Naive thymus-derived CD4-positive, alpha-beta T cell (primary cell): ENCODE measurements around the gene GET4. TPM values are rescaled to one million over a fixed set of nuclear protein-coding genes. Genes with fewer than 3 reads are reported as not detected.

Experiments
- ATAC-seq: fragments of 150-1000 bp; cut with Tn5 transposase; 2 replicates; pipeline ENCODE4 v1.10.0; 2021; ENCODE audit warnings: mild to moderate bottlenecking, moderate library complexity
- CTCF ChIA-PET: fragments of 350-600 bp; sonication (Branson Sonifier 250); formaldehyde crosslinking; loops from one replicate; lab custom pipeline; 2021; ENCODE audit warnings: antibody characterized with exemption; lab: Charles Lee
- POLR2A ChIA-PET: fragments of 350-600 bp; sonication (Branson Sonifier 250); formaldehyde crosslinking; loops from one replicate; lab custom pipeline; 2021; ENCODE audit warnings: antibody characterized with exemption, inconsistent platforms; lab: Charles Lee
- DNase-seq, 9 donors: peaks; one replicate each; pipeline versions ENCODE4 v3.0.0 to v3.0.0-alpha.2; 2020 to 2022; ENCODE audit warnings: mixed read lengths in 1 of 9
- H3K27ac ChIP-seq: one replicate; pipeline ENCODE4 v1.7.0; 2013; ENCODE audit warnings: mild to moderate bottlenecking, low read depth, low read length, moderate library complexity
- H3K27me3 ChIP-seq, 2 donors: one replicate each; pipeline ENCODE4 v1.7.0; 2013; ENCODE audit warnings: low read length in 2 of 2, mild to moderate bottlenecking in 2 of 2, moderate library complexity in 2 of 2; ENCODE audit not compliant: control insufficient read depth in 2 of 2, insufficient read depth in 2 of 2
- H3K36me3 ChIP-seq, 3 experiments: 1 replicate in 2 of 3; 2 replicates in 1 of 3; pipeline ENCODE4 v1.7.0; 2013; ENCODE audit warnings: low read length in 3 of 3, mild to moderate bottlenecking in 3 of 3, moderate library complexity in 1 of 3; ENCODE audit not compliant: insufficient read depth in 3 of 3, control insufficient read depth in 2 of 3
- H3K4me1 ChIP-seq, 2 donors: one replicate each; pipeline ENCODE4 v1.7.0; 2013; ENCODE audit warnings: low read length in 2 of 2, mild to moderate bottlenecking in 2 of 2, moderate library complexity in 1 of 2; ENCODE audit not compliant: control insufficient read depth in 2 of 2, insufficient read depth in 2 of 2
- H3K4me3 ChIP-seq: 2 replicates; pipeline ENCODE4 v1.7.0; 2013; ENCODE audit warnings: mild to moderate bottlenecking, low read length
- H3K9me3 ChIP-seq, 3 experiments: 1 replicate in 2 of 3; 2 replicates in 1 of 3; pipeline ENCODE4 v1.7.0; 2013; ENCODE audit warnings: low read length in 3 of 3; ENCODE audit not compliant: control insufficient read depth in 2 of 3
- H3K27ac Mint-ChIP-seq, 9 donors: one replicate each; pipeline ENCODE4 v1.8.0; 2020 to 2022; ENCODE audit warnings: mixed read lengths in 9 of 9, mild to moderate bottlenecking in 8 of 9, moderate library complexity in 5 of 9, inconsistent platforms in 2 of 9
- H3K27me3 Mint-ChIP-seq, 5 donors: one replicate each; pipeline ENCODE4 v1.8.0; 2021 to 2022; ENCODE audit warnings: mixed read lengths in 5 of 5, mild to moderate bottlenecking in 1 of 5
- H3K36me3 Mint-ChIP-seq, 5 donors: one replicate each; pipeline ENCODE4 v1.8.0; 2020 to 2022; ENCODE audit warnings: mixed read lengths in 5 of 5, mild to moderate bottlenecking in 3 of 5, inconsistent platforms in 1 of 5
- H3K4me1 Mint-ChIP-seq, 7 donors: one replicate each; pipeline ENCODE4 v1.8.0; 2020 to 2022; ENCODE audit warnings: mixed read lengths in 7 of 7, mild to moderate bottlenecking in 3 of 7, inconsistent platforms in 1 of 7
- H3K4me3 Mint-ChIP-seq, 10 donors: one replicate each; pipeline ENCODE4 v1.8.0; 2020 to 2022; ENCODE audit warnings: mild to moderate bottlenecking in 10 of 10, mixed read lengths in 10 of 10, moderate library complexity in 6 of 10, inconsistent platforms in 2 of 10
- H3K9me3 Mint-ChIP-seq, 11 donors: one replicate each; pipeline ENCODE4 v1.8.0; 2020 to 2022; ENCODE audit warnings: mixed read lengths in 11 of 11, mild to moderate bottlenecking in 4 of 11, inconsistent platforms in 1 of 11, moderate library complexity in 1 of 11
- intact Hi-C, 2 donors: fragments of 100-400 bp; cut with micrococcal nuclease; formaldehyde crosslinking; loops; one replicate each; pipeline ENCODE4 v1.15.1; 2023
- polyA plus RNA-seq, 2 donors: library from polyadenylated mRNA; unstranded; fragments of 300-500 nt; fragmentation: Illumina TruSeq; gene quantifications; one replicate each; pipeline ENCODE4 v1.2.3, GENCODE V29; 2021
- total RNA-seq, 6 experiments: library from RNA in 5 of 6; stranded (reverse) in 5 of 6; gene quantifications; 1 replicate in 5 of 6; 2 replicates in 1 of 6; pipeline ENCODE4 v1.2.3 and lab custom pipeline; 2021 to 2026

The GET4 gene
- total and polyA plus RNA-seq, 7 experiments from 2014 or later = 20.5 to 82.1 (median 51.8) TPM

GRCh38 chr7:910931-911431, 34.6 kb downstream of the GET4 start:
- Histone ChIP-seq H3K4me3 (no peak overlapping the region), H3K27ac (no peak overlapping the region), H3K27me3 (no peaks in the 10 kb centered on the region), H3K4me1 (peaks cover 0 to 11% of the 10 kb centered on the region in 2 donors), H3K9me3 (no peaks in the 10 kb centered on the region), H3K36me3 (no peaks in the 10 kb centered on the region)
- DNase-seq (no peak), ATAC-seq (no peak)
- ChIA-PET POLR2A (interaction anchor here (0.8 to 1.9 kb wide), 4 partner anchors 12 to 94 kb away, joined by 4 to 27 read pairs (median 7); partner anchors contain the start of gene COX19), CTCF (interaction anchor here (2.1 to 2.3 kb wide), 2 partner anchors 12 to 82 kb away, joined by 10 to 13 read pairs; no protein-coding TSS in a partner anchor)
- H3K27ac Mint-ChIP-seq = no peak overlapping the region
- peaks cover 0 to 12% (median 10%) of the 10 kb centered on the region in 7 donors for H3K4me1 Mint-ChIP-seq
- H3K9me3 Mint-ChIP-seq = peaks cover 0 to 2% (median 0%) of the 10 kb centered on the region in 11 donors
- H3K36me3 Mint-ChIP-seq = no peaks in the 10 kb centered on the region
- intact Hi-C loops = loop anchor here in 1 of 2 donors (1.0 kb wide), 1 partner anchor 12 kb away; no protein-coding TSS in a partner anchor
- H3K27me3 Mint-ChIP-seq = no peaks in the 10 kb centered on the region
- H3K4me3 Mint-ChIP-seq = peak overlapping the region in 1 of 10 donors; percentile 56

DNA sequence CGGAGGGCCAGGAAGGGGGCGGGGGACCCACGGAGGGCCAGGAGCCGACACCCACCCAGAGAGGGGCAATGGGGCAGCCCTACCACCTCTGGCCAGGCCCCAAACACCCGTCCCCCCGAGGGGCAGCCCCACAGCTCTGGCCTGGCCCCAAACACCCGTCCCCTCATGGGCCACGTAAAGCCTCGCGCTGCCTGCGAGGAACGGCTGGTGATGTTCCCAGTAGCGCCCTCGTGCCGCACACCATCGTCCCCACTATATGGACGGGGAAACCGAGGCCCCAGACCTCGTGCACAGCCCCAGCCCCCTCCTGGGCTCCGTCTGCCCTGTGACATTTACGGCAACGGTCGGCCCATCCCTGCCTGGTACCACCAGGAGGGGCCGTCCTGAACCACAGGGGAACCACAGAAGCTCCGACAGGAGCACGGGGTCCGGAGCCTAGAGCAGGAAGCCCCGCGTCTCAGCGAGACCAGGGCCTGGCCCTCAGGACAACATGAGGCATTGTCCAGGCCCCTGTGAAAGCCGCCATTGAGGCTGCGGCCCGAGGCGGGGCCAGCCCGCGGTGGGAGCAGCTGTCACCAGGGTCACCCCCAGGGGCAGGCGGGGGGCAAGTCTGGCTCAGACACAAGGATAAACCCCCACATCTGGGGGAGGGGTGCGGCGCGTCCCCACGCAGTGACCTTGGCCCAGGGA, 35.6 kb downstream of the GET4 start:
- peaks cover 0 to 2% (median 0%) of the 10 kb centered on the region in 11 donors for H3K9me3 Mint-ChIP-seq
- no peaks in the 10 kb centered on the region for H3K36me3 ChIP-seq
- H3K36me3 Mint-ChIP-seq = no peaks in the 10 kb centered on the region
- H3K27ac ChIP-seq = no peak overlapping the region
- intact Hi-C loops = no loop called here
- H3K9me3 ChIP-seq = no peaks in the 10 kb centered on the region
- no peak for DNase-seq
- POLR2A ChIA-PET = interaction anchor here (0.6 kb wide), 1 partner anchor 286 kb away, joined by 3 read pairs; no protein-coding TSS in a partner anchor
- H3K4me1 ChIP-seq = peaks cover 0 to 11% of the 10 kb centered on the region in 2 donors
- no peak overlapping the region for H3K27ac Mint-ChIP-seq
- H3K4me3 Mint-ChIP-seq = no peak overlapping the region
- no peaks in the 10 kb centered on the region for H3K27me3 ChIP-seq
- CTCF ChIA-PET = no interaction called here
- no peak overlapping the region for H3K4me3 ChIP-seq
- ATAC-seq = no peak
- H3K27me3 Mint-ChIP-seq = no peaks in the 10 kb centered on the region
- H3K4me1 Mint-ChIP-seq = peaks cover 0 to 15% (median 11%) of the 10 kb centered on the region in 7 donors

DNA sequence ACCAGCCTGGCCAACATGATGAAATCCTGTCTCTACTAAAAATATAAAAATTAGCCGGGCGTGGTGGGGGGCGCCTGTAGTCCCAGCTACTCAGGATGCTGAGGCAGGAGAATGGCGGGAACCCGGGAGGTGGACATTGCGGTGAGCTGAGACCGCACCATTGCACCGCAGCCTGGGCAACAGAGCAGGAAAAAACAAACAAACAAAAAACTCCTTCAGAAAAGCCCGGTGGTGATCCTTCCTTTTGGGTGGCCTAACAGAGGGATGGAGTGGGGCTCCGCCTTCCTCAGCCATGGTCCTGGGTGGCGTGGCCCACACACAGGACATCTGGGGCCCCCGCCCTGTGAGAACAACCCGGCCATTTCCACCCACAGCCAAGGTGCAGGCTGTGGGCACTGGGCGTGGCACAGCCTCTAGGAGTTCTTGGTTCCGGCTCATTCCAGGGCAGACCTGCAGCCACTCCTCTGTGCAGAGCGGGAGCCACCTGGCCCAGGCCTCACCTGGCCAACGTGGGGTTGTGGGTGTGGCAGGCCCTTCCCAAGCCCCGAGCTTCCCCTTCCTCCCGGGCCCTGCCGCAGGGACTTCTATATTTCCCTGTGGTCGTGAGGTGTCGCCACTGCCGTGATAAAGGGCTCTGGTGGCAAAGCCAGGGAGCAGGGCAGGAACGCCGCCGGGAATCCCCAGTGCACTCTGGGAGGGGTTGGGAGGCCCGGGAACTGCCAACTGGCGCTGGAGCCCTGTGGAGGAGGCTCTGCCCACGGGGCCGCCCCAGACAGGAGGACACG, 37.6 kb downstream of the GET4 start:
- Histone ChIP-seq H3K4me3 (no peak overlapping the region), H3K27ac (no peak overlapping the region), H3K36me3 (no peaks in the 10 kb centered on the region), H3K9me3 (no peaks in the 10 kb centered on the region), H3K27me3 (no peaks in the 10 kb centered on the region), H3K4me1 (peaks cover 0 to 4% of the 10 kb centered on the region in 2 donors)
- intact Hi-C loops = no loop called here
- no peak overlapping the region for H3K4me3 Mint-ChIP-seq
- H3K27ac Mint-ChIP-seq = no peak overlapping the region
- peaks cover 0 to 17% (median 11%) of the 10 kb centered on the region in 7 donors for H3K4me1 Mint-ChIP-seq
- ChIA-PET POLR2A (no interaction called here), CTCF (interaction anchor here (0.7 kb wide), 2 partner anchors 56 to 256 kb away, joined by 5 read pairs; no protein-coding TSS in a partner anchor)
- H3K9me3 Mint-ChIP-seq = no peaks in the 10 kb centered on the region
- DNase-seq (no peak), ATAC-seq (no peak)
- peaks cover 0 to 3% (median 0%) of the 10 kb centered on the region in 5 donors for H3K36me3 Mint-ChIP-seq
- H3K27me3 Mint-ChIP-seq = no peaks in the 10 kb centered on the region

GRCh38 chr7:914521-915194, 38.3 kb downstream of the GET4 start:
- Mint-ChIP-seq H3K27me3 (no peaks in the 10 kb centered on the region), H3K27ac (no peak overlapping the region), H3K4me1 (peaks cover 6 to 21% (median 13%) of the 10 kb centered on the region in 7 donors), H3K9me3 (peaks cover 0 to 1% (median 0%) of the 10 kb centered on the region in 11 donors), H3K36me3 (peaks cover 0 to 3% (median 0%) of the 10 kb centered on the region in 5 donors), H3K4me3 (no peak overlapping the region)
- H3K27me3 ChIP-seq = no peaks in the 10 kb centered on the region
- no peak for ATAC-seq
- no peak for DNase-seq
- CTCF ChIA-PET = no interaction called here
- no peak overlapping the region for H3K4me3 ChIP-seq
- intact Hi-C loops = no loop called here
- no peak overlapping the region for H3K27ac ChIP-seq
- POLR2A ChIA-PET = no interaction called here
- no peaks in the 10 kb centered on the region for H3K9me3 ChIP-seq
- H3K36me3 ChIP-seq = no peaks in the 10 kb centered on the region
- H3K4me1 ChIP-seq = peaks cover 0 to 4% of the 10 kb centered on the region in 2 donors

DNA sequence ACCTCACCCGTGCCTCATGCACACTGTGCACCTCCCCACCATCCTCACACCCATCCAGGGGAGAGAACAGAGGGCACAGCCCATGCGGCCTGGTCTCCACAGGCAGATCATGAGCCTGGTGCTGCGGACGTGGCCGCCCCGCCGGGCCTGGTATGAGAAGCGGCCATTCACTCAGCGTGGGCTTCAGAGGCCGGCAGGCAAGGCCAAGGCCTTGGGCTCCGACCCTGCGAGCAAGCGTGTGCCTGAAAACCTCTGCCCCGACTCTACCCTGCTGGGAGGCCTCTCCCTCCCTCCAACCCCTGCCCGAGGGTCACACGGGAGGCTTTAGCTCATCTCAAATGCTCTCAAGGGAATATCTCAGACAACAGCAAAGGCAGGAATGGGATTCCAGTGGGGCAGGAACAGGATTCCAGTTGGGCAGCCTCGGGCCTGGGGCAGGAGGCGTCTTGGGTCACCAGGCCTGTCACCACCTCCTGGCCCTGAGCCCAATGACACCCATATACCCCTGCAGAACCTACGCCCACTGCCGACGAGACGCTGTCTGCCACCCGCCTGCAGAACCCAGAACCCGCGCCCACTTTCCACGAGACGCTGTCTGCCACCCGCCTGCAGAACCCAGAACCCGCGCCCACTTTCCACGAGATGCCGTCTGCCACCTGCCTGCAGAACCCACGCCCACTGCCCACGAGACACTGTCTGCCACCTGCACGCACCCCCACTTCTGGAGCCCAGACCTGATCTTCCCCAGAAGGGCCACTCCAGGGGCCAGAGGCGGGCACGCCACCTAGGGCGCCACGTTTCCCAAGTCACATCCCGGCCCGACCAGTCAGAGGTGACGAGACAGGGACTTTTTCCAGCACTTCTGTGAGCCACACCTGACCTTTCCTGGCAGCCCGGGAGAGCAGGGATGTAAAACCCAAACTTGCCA, 39.2 kb downstream of the GET4 start:
- H3K27me3 Mint-ChIP-seq = no peaks in the 10 kb centered on the region
- ChIA-PET CTCF (no interaction called here), POLR2A (no interaction called here)
- Histone ChIP-seq H3K36me3 (no peaks in the 10 kb centered on the region), H3K4me3 (no peak overlapping the region), H3K4me1 (no peaks in the 10 kb centered on the region), H3K27me3 (no peaks in the 10 kb centered on the region), H3K9me3 (no peaks in the 10 kb centered on the region), H3K27ac (no peak overlapping the region)
- H3K4me3 Mint-ChIP-seq = peak overlapping the region in 1 of 10 donors; percentile 37
- no peak for DNase-seq
- no peak for ATAC-seq
- peaks cover 0 to 1% (median 0%) of the 10 kb centered on the region in 11 donors for H3K9me3 Mint-ChIP-seq
- H3K36me3 Mint-ChIP-seq = peaks cover 0 to 3% (median 0%) of the 10 kb centered on the region in 5 donors
- intact Hi-C loops = no loop called here
- peaks cover 3 to 13% (median 7%) of the 10 kb centered on the region in 7 donors for H3K4me1 Mint-ChIP-seq
- H3K27ac Mint-ChIP-seq = peak overlapping the region in 3 of 9 donors; percentile 43 to 65 (median 65)
